22Rv1 (cell line): ENCODE measurements around the gene KCNQ1.

ENCODE experiments used
- H3K27ac ChIP-seq: fragments of 450-650 bp; 2 replicates; pipeline ENCODE4 v1.5.1; 2017
- ZFX ChIP-seq: fragments of 450-650 bp; IDR thresholded peaks from 2 replicates; pipeline ENCODE4 v1.6.1; 2017; ENCODE audit warnings: antibody characterized with exemption, borderline replicate concordance
- TF ChIP-seq, protein P1 (sequence below): fragments of 450-650 bp; IDR thresholded peaks from 2 replicates; pipeline ENCODE4 v1.5.1; 2017; ENCODE audit warnings: mild to moderate bottlenecking

The KCNQ1 gene

DNA sequence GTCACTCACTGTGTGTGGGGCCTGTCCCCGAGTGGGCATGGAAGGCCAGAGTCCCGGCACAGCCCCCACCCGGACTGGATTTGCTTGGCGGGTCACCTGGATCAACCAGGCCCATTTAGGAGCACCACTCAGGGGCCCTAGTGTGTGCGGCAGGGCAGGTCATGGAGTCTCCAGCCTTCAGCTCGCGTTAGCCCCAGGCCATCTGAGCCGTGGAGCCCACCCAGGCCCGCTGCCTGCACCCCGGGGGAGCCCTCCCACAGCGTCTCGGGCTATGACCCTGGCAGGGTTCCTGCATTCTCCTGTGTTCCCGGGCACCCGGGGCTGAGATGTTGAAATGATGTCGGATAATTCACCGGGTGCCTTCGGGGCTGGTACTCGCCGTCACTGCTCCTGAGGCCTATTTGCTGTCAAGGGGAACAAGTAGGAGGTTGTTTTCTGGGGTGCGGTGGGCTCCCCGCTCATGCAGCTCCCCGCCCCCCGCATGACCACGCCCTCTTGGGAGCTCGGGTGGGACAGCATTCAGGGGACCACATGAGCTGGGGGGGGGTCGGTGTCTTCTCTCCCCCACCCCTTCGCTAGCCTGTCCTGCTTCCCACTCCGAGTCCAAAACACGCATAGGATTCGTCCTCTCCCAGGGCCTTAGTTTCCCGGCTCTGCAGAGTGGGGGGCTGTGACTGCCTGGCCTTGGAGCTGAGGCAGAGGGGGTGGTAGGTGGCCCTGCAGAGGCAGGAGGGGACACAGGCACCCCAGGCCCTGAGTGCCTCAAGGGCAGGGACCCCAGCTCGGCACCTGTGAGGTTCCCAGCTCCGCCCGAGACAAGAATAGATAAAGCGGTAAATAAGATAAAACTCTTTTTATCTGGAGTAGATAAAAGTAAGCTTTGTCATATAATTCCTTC is 77.2 kb downstream of the KCNQ1 start:
- no peak overlapping the region for H3K27ac ChIP-seq
- no peak for TF ChIP-seq ZFX
- TF ChIP-seq, protein P1, sequence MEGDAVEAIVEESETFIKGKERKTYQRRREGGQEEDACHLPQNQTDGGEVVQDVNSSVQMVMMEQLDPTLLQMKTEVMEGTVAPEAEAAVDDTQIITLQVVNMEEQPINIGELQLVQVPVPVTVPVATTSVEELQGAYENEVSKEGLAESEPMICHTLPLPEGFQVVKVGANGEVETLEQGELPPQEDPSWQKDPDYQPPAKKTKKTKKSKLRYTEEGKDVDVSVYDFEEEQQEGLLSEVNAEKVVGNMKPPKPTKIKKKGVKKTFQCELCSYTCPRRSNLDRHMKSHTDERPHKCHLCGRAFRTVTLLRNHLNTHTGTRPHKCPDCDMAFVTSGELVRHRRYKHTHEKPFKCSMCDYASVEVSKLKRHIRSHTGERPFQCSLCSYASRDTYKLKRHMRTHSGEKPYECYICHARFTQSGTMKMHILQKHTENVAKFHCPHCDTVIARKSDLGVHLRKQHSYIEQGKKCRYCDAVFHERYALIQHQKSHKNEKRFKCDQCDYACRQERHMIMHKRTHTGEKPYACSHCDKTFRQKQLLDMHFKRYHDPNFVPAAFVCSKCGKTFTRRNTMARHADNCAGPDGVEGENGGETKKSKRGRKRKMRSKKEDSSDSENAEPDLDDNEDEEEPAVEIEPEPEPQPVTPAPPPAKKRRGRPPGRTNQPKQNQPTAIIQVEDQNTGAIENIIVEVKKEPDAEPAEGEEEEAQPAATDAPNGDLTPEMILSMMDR: no peak

DNA sequence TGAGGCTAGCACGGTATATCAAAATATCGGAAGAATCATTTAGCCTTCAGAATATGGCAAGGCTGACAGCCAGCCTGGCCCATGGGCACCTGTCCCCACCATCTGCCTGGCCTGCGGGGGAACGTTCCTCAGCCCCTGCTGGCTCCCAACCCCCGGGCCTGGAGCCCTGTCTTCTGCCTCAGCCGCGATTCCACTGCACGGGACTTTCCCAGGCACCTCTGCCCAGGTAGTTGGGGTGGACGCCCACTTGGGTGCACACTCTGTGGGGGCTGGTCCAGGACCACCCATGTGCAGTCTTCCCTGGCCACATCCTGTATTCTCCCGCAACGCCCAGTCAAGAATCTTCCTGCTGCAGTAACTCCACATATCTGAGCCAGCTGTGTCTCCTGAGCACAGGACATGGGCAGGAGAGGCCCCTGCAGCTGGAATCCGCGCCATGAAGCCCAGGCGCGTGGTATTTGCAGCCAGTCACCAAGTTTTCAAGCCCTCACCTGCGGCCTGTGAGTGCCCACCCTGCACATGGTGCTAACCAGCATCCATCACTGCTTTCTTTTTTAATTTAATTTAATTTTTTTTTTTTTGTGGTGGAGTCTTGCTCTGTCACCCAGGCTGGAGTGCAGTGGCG is 77.9 kb downstream of the KCNQ1 start:
- no peak overlapping the region for H3K27ac ChIP-seq
- TF ChIP-seq, protein P1: no peak
- TF ChIP-seq ZFX: no peak

DNA sequence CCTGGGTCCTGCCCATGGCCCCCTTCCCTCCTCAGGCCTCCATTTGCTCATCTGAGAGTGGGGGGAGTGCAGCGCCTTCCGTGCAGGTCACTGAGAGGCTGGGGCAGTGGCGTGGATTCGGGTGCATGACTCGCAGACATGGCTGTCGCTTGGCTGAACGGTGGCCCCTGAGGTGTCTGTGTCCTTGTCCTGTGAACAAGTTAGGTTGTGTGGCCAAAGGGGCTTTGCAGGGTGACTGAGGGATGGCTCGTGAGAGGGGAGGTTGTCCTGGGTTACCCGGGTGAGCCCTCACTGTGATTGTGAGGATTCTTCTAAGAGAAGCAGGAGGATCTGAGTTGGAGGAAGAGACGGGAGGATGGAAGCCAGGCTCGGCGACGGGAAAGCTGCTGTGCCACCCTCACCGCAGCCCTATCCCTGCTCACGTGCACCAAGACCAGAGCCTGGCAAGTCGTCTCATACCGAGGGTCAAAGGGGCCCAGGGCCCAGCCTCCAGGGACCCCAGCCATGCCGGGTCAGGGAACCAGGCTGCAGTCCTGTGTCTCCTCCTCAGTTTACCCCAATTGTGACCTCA is 79.1 kb downstream of the KCNQ1 start:
- TF ChIP-seq ZFX: no peak
- TF ChIP-seq, protein P1: no peak
- no peak overlapping the region for H3K27ac ChIP-seq

DNA sequence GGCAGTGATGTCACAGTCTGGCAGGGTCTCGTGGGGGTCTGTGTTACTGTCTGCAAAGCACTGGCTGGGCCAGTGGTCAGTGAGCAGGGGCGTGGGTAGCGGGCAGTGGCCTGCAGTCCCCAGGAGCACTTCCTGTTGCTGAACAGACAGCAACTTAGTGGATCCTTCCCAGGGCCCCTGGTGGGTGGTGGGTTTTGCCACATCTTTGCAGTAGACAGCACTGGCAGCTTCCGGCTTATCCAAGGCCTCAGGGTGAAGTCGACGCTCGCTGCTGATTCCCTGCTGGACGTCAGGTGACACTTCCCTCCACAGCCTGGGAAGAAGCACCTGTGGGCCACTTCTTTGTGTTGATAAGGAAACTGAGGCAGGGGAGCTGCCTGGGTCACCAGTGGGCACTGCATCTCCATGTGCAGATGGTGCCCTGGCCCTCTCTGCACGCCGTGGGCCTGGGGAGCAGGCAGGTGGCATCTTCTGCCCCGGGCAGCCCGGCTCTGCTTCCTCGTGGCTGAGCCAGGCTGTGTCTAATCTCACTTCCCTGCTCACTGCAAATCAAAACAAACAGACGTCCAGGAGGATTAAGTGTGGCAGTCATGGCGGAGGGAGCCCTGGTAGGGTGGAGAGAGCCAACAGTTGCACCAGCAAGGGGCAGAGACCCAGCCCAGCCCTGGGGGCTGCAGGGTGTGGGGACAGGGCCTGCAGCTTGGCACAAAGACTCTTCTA is 79.8 kb downstream of the KCNQ1 start:
- TF ChIP-seq, protein P1: no peak
- TF ChIP-seq ZFX: no peak
- H3K27ac ChIP-seq: no peak overlapping the region

DNA sequence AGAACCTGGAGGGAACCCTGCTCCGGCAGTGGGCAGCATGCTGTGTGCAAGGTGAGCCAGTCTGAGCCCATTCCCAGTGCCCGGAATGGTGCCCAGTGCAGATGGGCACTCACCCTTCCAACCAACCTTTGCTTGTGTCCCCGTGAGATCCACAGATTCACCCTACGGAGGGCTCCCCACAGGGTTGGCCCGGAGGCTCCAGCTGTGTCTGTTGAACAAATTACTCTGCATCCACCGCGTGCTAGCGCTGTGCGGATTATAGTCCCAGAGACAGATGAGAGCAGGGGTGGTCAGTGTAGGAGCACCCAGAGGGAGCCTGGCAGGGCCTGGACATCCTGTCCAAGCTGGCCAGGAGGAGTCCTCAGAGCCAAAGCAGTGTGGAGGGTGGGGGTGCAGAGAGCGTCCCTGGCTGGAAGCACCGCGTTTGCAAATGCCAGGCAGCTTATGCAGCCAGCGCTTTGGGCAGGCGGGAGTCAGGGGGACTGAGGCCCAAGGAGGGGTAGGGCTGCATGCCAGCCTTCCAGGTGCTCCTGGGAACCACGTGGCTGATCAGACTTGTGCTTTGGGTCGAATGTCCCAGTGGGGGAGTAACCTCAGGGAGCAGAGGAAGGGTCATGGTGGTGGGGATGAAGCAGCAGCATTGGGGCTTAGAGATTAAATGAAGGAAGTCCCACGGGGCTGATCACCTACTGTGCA is 80.5 kb downstream of the KCNQ1 start:
- no peak overlapping the region for H3K27ac ChIP-seq
- TF ChIP-seq ZFX: no peak
- TF ChIP-seq, protein P1: no peak

DNA sequence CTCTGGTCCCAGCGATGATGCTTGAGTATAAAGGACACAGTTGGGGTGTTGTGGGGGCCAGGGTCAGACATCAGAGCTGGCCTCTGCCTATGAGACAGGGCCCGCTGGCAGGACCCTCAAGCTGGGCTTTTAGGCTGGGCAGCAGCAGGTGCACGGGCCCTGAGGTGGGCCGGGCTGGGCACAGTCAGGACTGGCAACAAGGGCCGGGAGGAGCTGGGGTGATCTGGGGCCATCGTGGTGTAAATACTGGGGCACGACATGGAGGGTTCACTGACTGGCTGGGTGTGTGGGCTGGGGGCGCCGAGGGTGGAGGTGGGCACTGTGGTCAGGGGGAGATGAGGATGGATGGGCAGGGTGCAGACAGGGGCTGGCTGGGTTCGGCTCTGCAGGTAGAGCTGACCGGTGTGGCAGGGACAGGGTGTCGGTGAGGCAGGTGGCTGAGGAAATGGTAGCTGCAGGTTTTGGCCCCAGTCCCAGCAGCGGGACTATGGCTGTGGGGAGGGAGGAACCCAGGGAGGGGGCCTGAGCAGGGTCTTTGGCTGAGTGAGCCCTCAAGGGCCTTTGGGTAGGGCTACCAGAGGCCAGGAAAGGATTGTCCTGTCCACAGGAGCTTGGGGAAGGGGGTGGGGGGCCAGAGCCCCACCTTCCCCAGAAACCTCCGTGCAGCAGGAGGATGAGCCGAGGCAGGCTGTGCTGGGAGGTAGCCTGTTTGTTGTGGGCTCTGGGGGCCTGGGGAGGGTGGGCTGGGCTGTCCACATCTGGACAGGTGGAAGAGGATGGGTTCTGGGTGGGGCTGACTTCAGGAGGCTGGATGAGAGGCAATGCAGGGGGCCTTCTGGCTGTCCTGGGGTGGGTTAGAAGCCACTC is 81.4 kb downstream of the KCNQ1 start:
- no peak overlapping the region for H3K27ac ChIP-seq
- TF ChIP-seq ZFX: no peak
- TF ChIP-seq, protein P1: no peak
